ENCODE measurements around the gene ACADVL. TPM values are rescaled to one million over a fixed set of nuclear protein-coding genes. Genes with fewer than 3 reads are reported as not detected.

ACADVL gene
- polyA plus RNA-seq, 1 experiment, result 217 TPM

GRCh38 chr17:7203391-7203790, 16.3 kb upstream of the ACADVL start:
- H3K27ac ChIP-seq (ENCODE audit: low read depth, low read length), result no peak overlapping the region
- no peak for DNase-seq (ENCODE audit: low read depth, low spot score)
- ChIA-PET CTCF (interaction anchor here (1.0 kb wide), 1 partner anchor 11 kb away, joined by 3 read pairs; no protein-coding TSS in a partner anchor), POLR2A (interaction anchor here (0.6 kb wide), 1 partner anchor 1814 kb away, joined by 3 read pairs; no protein-coding TSS in a partner anchor)
- no peaks in the 10 kb centered on the region for H3K27me3 ChIP-seq (ENCODE audit: control insufficient read depth, insufficient read depth, low read length)
- TF ChIP-seq CTCF (IDR thresholded peaks at IDR 0.05; ENCODE audit: low read depth, low read length), result no peak
- H3K4me3 ChIP-seq (ENCODE audit: low read depth, low read length), result no peak overlapping the region
- no peaks in the 10 kb centered on the region; the same call in 1 of the 2 replicates for H3K9me3 ChIP-seq (ENCODE audit: control insufficient read depth, insufficient read depth, low read length)

GRCh38 chr17:7204336-7204735, 15.4 kb upstream of the ACADVL start:
- H3K27ac ChIP-seq (ENCODE audit: low read depth, low read length), result no peak overlapping the region
- H3K9me3 ChIP-seq (ENCODE audit: control insufficient read depth, insufficient read depth, low read length), result no peaks in the 10 kb centered on the region; the same call in 1 of the 2 replicates
- ChIA-PET POLR2A (no interaction called here), CTCF (interaction anchor here (0.6 kb wide), 1 partner anchor 31 kb away, joined by 5 read pairs; no protein-coding TSS in a partner anchor)
- H3K27me3 ChIP-seq (ENCODE audit: control insufficient read depth, insufficient read depth, low read length), result no peaks in the 10 kb centered on the region
- no peak for TF ChIP-seq CTCF (IDR thresholded peaks at IDR 0.05; ENCODE audit: low read depth, low read length)
- H3K4me3 ChIP-seq (ENCODE audit: low read depth, low read length), result no peak overlapping the region
- no peak for DNase-seq (ENCODE audit: low read depth, low spot score)

GRCh38 chr17:7204828-7205461, 14.8 kb upstream of the ACADVL start:
- peak; percentile 59 for DNase-seq (ENCODE audit: low read depth, low spot score)

GRCh38 chr17:7205561-7205960, 14.2 kb upstream of the ACADVL start:
- CTCF ChIA-PET, result interaction anchor here (1.5 kb wide), 1 partner anchor 9 kb away, joined by 5 read pairs; no protein-coding TSS in a partner anchor
- Histone ChIP-seq H3K27me3 (ENCODE audit: control insufficient read depth, insufficient read depth, low read length) (no peaks in the 10 kb centered on the region), H3K4me3 (ENCODE audit: low read depth, low read length) (peak overlapping the region; percentile 63), H3K9me3 (ENCODE audit: control insufficient read depth, insufficient read depth, low read length) (no peaks in the 10 kb centered on the region; the same call in 1 of the 2 replicates), H3K27ac (ENCODE audit: low read depth, low read length) (peak overlapping the region; percentile 61)
- POLR2A ChIA-PET, result interaction anchor here (0.7 kb wide), 1 partner anchor 278 kb away, joined by 3 read pairs; no protein-coding TSS in a partner anchor
- DNase-seq (ENCODE audit: low read depth, low spot score), result no peak
- TF ChIP-seq CTCF (IDR thresholded peaks at IDR 0.05; ENCODE audit: low read depth, low read length), result no peak

More at GRCh38 chr17:7204828-7205461, 14.8 kb upstream of the ACADVL start:
- CTCF ChIA-PET, result interaction anchor here (0.6 kb wide), 1 partner anchor 31 kb away, joined by 5 read pairs; no protein-coding TSS in a partner anchor
- peak overlapping the region; percentile 61 for H3K27ac ChIP-seq (ENCODE audit: low read depth, low read length)
- H3K9me3 ChIP-seq (ENCODE audit: control insufficient read depth, insufficient read depth, low read length), result no peaks in the 10 kb centered on the region; the same call in 1 of the 2 replicates
- peak overlapping the region; percentile 63 for H3K4me3 ChIP-seq (ENCODE audit: low read depth, low read length)
- POLR2A ChIA-PET, result interaction anchor here (0.7 kb wide), 1 partner anchor 279 kb away, joined by 3 read pairs; no protein-coding TSS in a partner anchor
- no peak for TF ChIP-seq CTCF (IDR thresholded peaks at IDR 0.05; ENCODE audit: low read depth, low read length)
- no peaks in the 10 kb centered on the region for H3K27me3 ChIP-seq (ENCODE audit: control insufficient read depth, insufficient read depth, low read length)

Measured in AG04450 (cell line).